Activated naive CD8-positive, alpha-beta T cell treated with anti-CD3 and anti-CD28 coated beads, Interleukin-2, amount 10 ng/mL, durations not matched to agents 7 days and 5 days (primary cell): ENCODE data around the gene CIB1. TPM values are rescaled to one million over a fixed set of nuclear protein-coding genes. Genes with fewer than 3 reads are reported as not detected.

ENCODE experiments used
- ATAC-seq: fragments of 150-1000 bp; cut with Tn5 transposase; one replicate; pipeline ENCODE4 v1.10.0; 2021; ENCODE audit warnings: low read depth, moderate library complexity
- POLR2A ChIA-PET: fragments of 350-600 bp; sonication (Branson Sonifier 250); formaldehyde crosslinking; loops from one replicate; lab custom pipeline; 2021; ENCODE audit warnings: antibody characterized with exemption; lab: Charles Lee
- DNase-seq: peaks from one replicate; pipeline ENCODE4 v3.0.0; 2021
- H3K27ac Mint-ChIP-seq: one replicate; pipeline ENCODE4 v1.8.0; 2022; ENCODE audit warnings: mild to moderate bottlenecking, mixed read lengths
- H3K27me3 Mint-ChIP-seq: one replicate; pipeline ENCODE4 v1.8.0; 2022; ENCODE audit warnings: mild to moderate bottlenecking, moderate library complexity, mixed read lengths
- H3K36me3 Mint-ChIP-seq: one replicate; pipeline ENCODE4 v1.8.0; 2021; ENCODE audit warnings: mild to moderate bottlenecking, mixed read lengths
- H3K4me1 Mint-ChIP-seq: one replicate; pipeline ENCODE4 v1.8.0; 2021; ENCODE audit warnings: mixed read lengths
- H3K4me3 Mint-ChIP-seq: one replicate; pipeline ENCODE4 v1.8.0; 2022; ENCODE audit warnings: mild to moderate bottlenecking, moderate library complexity, mixed read lengths
- H3K9me3 Mint-ChIP-seq: one replicate; pipeline ENCODE4 v1.8.0; 2021; ENCODE audit warnings: mixed read lengths
- total RNA-seq, 2 experiments: library from RNA; stranded (reverse); gene quantifications; one replicate each; pipeline ENCODE4 v1.2.3, GENCODE V29; 2021

Gene CIB1
- total RNA-seq, 2 experiments from 2014 or later: 129 to 130 TPM

DNA sequence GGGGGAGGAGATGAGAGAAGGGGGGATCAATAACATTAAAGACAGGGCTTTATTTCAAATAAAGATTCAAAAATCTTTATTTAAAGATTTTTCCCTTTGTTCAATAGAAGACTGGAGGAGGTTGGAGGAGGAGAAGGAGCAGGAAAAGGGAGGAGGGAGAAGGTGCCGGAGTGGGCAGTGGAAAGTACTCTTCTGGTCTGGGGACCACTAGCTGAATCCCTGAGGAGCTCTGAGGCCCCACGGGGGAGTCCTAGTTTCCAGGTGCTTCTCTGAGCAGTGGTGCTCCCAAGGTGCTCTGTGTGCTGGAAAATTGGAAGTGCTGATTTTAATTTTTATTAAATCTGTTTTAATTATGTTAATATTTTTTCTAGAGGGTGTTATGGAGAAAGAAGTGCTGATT lies 52.0 kb downstream of the CIB1 start:
- POLR2A ChIA-PET: no interaction called here

More for the DNA sequence above, 52.0 kb downstream of the CIB1 start:
- peaks cover 16% of the 10 kb centered on the region for H3K27me3 Mint-ChIP-seq
- H3K4me3 Mint-ChIP-seq: no peak overlapping the region
- DNase-seq (no peak), ATAC-seq (no peak)
- no peak overlapping the region for H3K27ac Mint-ChIP-seq
- peaks cover 15% of the 10 kb centered on the region for H3K4me1 Mint-ChIP-seq
- H3K36me3 Mint-ChIP-seq: no peaks in the 10 kb centered on the region
- H3K9me3 Mint-ChIP-seq: no peaks in the 10 kb centered on the region

Other genes starting within 250 kb of the CIB1 start
- 10 to 100 TPM; 15.4 to 16.7 TPM for gene ZNF710, start 232.6 kb downstream of the CIB1 start, total RNA-seq
- 100 to 1,000 TPM; 233 to 260 TPM for gene IDH2, start 131.5 kb downstream of the CIB1 start, total RNA-seq
- gene SEMA4B, start 32.6 kb downstream of the CIB1 start, total RNA-seq: 10 to 100 TPM; 14.1 to 15.4 TPM
- 10 to 100 TPM; 10.2 to 10.3 TPM for gene GDPGP1, start 268 bp upstream of the CIB1 start, total RNA-seq
- 1 to 10 TPM in 1 of 2 experiments, under 1 TPM in 1; 0.47 to 1.5 TPM for gene TTLL13, start 15.6 kb upstream of the CIB1 start, total RNA-seq
- 10 to 100 TPM; 34.3 to 35.8 TPM for gene NGRN, start 31.7 kb upstream of the CIB1 start, total RNA-seq
- 1 to 10 TPM; 1.6 to 2.4 TPM for gene ZNF774, start 118.3 kb upstream of the CIB1 start, total RNA-seq
- 100 to 1,000 TPM; 211 to 220 TPM for gene IQGAP1, start 154.3 kb upstream of the CIB1 start, total RNA-seq